ENCODE data around the gene IGDCC3.

The IGDCC3 gene

DNA sequence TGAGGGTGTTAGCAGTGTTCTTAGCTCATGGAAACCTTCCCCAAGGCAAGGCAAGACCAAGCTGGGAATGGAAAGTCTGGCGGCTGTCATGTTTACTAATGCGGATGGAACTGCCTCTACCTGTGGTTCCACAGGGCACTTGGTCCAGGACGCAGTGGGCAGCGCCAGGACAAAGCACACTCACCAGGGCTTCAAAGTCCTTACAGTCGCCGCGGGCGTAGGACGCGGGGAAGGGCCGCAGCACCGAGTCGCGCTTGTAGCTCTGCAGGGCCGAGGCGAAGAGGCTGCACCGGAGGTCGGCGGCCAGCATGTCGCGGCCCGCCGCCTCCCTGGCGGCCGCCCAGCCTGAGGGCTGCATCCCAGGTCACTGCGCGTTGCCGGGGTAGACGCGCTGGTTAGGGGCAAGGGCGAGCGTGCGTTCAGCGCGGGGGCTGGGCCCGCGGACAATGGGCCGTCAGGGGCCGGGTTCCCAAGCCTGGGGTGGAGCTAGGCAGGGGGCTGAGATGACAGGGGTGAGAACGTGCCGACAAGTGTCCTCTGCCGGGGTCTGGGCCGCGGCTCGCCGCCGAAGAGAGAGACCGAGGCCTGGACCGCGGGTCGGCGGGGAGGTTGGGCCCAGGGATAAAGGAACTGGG is 91.6 kb downstream of the IGDCC3 start:
- H3K4me3 ChIP-seq (ENCODE audit: low read depth, low read length): peak overlapping the region; percentile 63
- TF ChIP-seq, protein P1, sequence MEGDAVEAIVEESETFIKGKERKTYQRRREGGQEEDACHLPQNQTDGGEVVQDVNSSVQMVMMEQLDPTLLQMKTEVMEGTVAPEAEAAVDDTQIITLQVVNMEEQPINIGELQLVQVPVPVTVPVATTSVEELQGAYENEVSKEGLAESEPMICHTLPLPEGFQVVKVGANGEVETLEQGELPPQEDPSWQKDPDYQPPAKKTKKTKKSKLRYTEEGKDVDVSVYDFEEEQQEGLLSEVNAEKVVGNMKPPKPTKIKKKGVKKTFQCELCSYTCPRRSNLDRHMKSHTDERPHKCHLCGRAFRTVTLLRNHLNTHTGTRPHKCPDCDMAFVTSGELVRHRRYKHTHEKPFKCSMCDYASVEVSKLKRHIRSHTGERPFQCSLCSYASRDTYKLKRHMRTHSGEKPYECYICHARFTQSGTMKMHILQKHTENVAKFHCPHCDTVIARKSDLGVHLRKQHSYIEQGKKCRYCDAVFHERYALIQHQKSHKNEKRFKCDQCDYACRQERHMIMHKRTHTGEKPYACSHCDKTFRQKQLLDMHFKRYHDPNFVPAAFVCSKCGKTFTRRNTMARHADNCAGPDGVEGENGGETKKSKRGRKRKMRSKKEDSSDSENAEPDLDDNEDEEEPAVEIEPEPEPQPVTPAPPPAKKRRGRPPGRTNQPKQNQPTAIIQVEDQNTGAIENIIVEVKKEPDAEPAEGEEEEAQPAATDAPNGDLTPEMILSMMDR (IDR thresholded peaks at IDR 0.05; ENCODE audit: low read depth, low read length): no peak

DNA sequence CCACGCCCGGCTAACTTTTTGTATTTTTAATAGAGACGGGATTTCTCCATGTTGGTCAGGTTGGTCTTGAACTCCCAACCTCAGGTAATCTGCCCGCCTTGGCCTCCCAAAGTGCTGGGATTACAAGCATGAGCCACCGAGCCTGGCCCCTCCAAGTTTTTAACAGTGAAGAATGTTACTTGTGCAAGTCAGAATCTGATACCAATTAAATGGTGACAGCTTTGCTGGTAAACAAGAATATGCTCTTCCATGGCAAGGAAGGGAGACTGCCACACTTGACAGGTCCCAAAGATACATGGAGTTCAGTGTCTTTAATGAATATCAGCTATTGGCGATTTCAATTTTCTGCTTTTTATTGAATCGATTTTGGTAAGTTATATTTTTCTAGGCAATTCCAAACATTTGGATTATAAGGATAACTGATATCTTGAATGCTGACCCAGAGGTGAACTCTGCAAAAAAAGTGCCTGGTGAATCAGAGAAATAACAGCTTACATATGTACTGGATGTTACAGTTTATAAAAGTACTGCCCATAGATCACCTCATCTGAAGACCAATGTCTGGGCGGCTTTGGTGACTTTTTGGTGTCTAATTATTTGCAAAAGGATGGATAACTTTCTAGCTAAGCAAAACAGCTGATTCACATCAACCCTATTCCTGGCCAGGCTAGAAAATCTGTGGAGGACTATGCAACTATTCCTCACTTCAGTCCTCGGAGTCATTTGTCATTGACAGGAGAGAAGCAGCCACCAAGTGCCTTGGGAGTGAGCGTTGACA is 92.3 kb downstream of the IGDCC3 start:
- H3K4me3 ChIP-seq (ENCODE audit: low read depth, low read length): peak overlapping the region; percentile 63
- TF ChIP-seq, protein P1 (IDR thresholded peaks at IDR 0.05; ENCODE audit: low read depth, low read length): no peak

DNA sequence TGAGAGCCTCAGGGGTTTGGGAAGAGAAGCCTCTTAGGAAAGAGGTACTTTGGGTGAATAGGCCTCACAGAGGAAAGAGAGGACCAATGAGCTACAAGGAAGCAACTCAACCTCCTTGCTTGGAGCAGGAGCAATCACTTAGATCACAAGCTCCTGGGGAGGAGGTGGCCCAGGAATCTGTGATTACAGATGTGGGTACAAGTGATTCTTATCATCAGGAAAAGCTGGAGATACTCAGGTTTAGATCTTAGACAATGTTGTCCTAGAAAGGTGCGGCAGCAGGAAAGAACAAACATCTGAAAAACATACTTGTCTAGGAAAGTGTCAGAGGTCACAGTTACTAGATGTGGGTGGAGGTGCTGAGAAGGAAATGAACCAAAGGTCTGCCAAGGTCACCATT is 99.3 kb downstream of the IGDCC3 start:
- TF ChIP-seq, protein P1 (IDR thresholded peaks at IDR 0.05; ENCODE audit: low read depth, low read length): no peak
- H3K4me3 ChIP-seq (ENCODE audit: low read depth, low read length): no peak overlapping the region
